ENCODE data around the gene PHACTR3.

The PHACTR3 gene

GRCh38 chr20:59751075-59751711, 146.9 kb downstream of the PHACTR3 start:
- peak; percentile 37 for DNase-seq (ENCODE audit: low read depth)

GRCh38 chr20:59752101-59752586, 147.8 kb downstream of the PHACTR3 start:
- no peak for DNase-seq (ENCODE audit: low read depth)

DNA sequence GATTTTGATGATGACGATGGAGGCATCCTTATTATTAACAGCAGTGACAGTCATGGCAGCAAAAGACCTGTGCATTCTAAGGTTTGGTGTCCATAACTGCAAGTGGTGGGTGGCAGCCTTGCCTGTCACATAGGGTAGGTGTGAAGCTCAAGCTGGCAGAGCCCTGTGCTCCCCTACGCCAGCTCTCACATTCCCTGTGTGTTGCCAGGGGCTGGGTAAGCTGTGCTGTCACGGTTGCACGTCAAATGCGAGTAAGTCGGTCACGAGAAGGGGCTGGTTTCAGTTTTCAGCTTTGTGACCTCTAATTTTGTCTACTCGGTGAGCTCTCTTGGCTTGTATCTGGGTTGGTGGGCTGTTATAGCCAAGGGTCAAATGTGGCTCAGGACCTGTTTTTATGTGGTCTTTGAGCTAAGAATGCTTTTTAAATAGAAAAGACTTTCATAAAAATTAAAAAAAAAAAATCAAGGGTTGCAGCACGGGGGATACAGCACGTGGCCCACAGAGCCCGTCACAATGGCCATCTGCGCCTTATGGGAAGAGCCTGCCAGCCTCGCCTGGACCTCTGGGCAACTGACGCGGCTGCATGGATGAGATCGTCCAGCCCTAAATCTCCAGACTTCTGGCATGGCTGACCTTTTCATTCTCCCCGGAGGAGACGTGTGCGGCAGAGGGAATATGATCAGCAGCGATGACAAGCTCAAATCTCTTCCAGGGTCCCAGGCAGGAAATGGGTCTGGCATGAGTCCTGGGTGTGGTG, 148.5 kb downstream of the PHACTR3 start:
- no peak for DNase-seq (ENCODE audit: low read depth)

- no peak for DNase-seq (ENCODE audit: low read depth)
Measured at GRCh38 chr20:59753836-59754235, 149.5 kb downstream of the PHACTR3 start.

- no peak for DNase-seq (ENCODE audit: low read depth)
Measured at GRCh38 chr20:59754551-59754950, 150.2 kb downstream of the PHACTR3 start.

DNA sequence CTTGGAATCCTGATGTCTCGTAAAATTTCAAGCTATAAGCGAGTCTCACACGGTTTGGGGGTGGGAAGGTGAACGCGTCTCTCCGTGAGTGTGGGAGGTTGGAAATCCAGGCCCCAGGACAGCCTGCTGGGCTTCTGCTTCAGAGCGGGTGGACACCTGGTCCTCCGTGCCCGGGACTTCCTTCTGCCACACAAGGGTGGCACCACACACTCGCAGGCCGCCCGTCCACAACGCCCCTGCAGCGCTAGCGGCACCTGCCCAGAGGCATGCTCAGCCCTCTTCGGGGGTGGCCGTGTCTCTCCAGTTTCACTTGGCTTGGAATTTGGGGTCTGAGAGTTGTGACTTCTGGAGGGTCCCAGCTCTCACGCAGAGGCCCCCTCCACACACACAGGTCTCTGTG, 151.9 kb downstream of the PHACTR3 start:
- DNase-seq (ENCODE audit: low read depth) = no peak

DNA sequence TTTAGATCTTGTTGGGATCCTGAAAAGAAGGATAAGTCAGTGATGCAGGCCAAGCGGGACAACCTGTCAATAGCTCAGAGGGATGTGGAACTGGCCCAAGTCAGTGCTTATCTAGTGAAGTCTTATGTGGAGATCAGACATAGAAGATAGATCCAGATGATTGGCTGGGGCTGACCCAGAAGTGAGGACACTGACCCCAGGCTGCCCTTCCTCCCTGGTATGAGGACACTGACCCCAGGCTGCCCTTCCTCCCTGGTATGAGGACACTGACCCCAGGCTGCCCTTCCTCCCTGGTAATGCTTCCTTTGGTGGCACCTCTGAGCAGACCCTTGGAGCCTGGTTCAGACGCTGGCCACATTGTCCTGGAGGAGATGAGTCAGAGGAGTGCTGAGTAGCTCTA, 159.7 kb downstream of the PHACTR3 start:
- no peak for DNase-seq (ENCODE audit: low read depth)

DNA sequence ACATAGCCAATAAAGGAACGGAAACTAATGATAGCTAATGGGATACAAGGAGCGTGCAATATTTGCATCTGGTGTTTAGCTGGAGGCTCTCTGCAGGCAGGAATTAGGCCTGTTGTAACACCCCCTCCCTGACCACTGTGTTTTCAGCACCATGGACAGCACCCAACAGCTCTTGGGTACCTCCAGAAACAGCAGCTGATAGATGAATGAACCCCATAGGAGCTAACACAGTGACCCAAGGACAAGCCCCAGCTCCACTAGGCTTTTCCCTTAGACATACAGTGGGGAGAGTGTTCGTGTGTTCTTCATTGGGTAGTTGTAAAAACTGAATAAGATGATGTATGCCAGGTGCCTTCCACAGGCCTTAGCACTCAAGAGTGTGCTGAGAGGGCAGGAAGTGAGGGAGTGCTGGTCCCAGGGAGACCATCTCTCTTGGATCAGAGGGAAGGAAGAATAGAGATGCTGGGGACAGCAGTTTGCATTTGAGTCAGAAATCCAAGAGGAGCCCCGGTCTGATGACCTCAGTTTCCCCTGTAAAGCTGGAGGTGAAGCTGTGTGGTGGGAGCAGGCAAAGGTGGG, 161.3 kb downstream of the PHACTR3 start:
- no peak for DNase-seq (ENCODE audit: low read depth)

- no peak for DNase-seq (ENCODE audit: low read depth)
Measured at GRCh38 chr20:59767656-59768055, 163.3 kb downstream of the PHACTR3 start.

DNA sequence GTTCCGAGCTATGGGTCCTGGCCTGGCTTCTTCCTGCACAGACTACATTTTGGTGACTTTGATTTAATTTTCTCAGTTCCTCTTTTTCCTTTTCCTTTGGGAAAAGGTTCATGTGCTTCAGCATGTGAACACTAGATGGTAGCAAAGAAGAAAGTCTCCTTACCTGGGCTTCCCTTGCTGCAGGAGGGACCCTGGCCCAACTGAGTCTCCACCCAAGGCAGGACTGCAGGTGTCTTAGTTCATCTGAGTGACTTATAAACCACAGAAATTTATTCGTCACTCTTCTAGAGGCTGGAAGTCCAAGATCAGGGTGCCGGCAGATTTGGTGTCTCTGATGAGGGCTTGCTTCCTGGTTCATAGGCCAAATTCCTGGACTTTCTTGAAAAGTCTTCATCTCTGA, 165.9 kb downstream of the PHACTR3 start:
- DNase-seq (ENCODE audit: low read depth) = no peak

DNA sequence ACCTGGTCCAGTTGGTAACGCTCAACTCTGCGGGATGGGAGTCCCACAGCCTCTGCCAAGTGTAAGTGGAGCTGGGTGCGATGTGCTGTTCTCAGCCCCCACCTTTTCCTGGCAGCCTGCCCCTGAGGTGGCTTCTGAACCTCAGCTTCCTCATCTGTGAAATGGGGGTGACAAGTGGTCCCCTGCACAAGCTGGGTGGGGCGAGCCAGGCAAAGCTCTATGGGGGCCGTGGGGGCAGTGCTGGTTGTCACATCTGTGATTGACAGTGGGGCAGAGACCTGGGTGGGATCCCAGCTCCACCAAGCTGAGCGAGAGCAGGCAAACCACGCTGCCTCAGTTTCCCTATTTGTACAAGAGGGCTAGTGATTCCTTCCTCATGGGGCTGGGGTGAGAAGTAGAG, 166.5 kb downstream of the PHACTR3 start:
- DNase-seq (ENCODE audit: low read depth) = no peak

DNA sequence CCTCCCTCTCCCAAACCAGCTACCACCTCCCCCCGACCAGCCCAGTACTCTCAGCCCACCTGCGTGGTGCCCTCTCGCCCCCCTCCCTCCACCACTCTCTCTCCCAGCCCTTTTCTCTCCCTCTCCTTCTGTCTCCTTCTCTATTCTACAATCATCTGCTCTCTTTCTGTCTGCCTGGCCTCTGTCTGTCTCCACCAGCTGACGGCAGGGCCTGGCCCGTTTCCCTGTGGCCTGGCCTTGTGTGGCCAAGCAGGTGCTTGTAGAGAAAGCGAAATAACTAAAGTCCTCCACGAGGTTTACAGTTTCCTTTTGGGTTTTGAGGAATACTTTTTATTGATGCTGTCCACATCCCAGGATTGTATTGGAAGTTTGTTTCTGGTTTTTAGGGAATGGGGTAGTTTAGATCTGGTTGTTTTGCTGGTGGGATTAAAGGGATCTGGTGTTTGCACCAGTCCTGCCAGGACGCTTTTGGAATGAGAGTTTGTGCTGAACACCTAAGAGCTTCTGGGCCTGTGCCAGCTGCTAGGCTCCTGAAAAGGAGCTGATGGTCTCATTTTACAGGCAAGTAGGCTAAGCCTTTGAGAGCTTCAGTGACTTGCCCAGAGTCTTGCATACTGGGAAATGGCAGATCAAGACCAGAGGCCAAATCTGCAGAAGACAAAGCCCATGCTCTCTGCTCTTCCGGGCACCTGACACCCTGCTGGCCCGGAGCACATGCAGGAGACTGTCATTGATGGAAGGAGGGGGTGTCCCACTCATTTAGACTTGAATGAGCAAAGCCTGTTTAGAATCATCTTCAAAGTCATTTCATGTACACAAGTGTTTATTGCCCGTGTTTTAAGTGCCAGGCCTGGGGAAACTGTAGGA, 167.4 kb downstream of the PHACTR3 start:
- DNase-seq (ENCODE audit: low read depth) = no peak

DNA sequence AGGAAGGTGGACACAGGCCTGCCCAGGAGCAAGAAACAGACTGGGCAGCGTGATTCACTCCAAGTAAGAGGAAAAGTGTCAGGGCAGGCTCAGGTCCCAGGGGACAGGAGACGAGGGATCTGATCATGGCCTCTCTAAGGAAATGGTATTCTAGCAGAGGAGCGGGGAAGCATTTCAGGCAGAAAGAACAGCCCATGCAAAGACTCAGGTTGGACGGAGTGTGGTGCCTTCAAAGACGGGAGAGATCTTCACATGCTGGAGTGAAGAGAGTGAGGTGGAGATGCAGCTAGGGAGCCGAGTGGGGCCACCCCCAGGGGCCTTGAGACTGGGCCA, 168.0 kb downstream of the PHACTR3 start:
- DNase-seq (ENCODE audit: low read depth) = no peak

DNA sequence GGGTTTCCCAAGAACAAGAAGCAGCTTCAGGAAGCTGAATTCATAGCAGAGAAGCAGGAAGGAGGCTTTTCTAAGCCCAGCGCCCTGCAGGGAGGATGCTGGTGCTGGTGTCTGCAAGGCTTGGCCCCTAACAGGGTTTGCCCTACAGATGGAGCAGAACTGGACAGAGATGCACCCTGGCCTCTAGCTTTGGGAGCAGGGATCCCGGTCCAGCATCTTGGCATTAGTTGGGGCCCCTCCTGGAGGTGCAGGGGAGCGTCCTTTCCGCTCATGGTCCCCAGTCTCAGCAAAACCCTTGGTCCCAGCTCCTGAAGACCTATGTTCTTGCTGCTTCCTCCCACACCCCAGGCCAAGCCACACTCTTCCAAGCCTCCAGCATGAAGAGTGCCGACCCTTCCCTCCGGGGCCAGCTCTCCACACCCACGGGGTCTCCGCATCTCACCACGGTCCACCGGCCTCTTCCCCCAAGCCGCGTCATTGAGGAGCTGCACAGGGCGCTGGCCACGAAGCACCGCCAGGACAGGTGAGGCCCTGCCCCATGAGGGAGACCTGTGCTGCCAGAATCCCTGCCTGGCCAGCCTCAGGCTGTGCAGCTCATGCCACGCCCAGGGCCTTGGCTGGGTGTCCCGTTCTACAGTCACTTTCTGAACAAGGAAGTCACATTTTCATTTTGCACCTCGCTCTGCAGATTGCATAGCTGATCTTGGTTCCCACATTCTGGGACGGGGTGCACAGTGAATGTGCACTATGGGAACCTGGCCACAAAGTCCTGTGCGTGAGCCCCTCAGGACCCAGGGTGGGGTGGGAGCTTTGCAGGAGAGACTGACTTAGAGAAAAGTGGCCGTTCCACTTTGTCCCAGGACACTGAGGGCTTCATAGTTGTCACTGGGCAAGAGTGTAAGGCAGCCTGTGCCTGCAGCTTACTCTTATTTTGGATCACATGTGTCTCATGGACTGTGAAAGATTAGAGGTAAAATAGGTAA, 168.9 kb downstream of the PHACTR3 start:
- DNase-seq (ENCODE audit: low read depth) = no peak

GRCh38 chr20:59774204-59774641, 169.9 kb downstream of the PHACTR3 start:
- no peak for DNase-seq (ENCODE audit: low read depth)

DNA sequence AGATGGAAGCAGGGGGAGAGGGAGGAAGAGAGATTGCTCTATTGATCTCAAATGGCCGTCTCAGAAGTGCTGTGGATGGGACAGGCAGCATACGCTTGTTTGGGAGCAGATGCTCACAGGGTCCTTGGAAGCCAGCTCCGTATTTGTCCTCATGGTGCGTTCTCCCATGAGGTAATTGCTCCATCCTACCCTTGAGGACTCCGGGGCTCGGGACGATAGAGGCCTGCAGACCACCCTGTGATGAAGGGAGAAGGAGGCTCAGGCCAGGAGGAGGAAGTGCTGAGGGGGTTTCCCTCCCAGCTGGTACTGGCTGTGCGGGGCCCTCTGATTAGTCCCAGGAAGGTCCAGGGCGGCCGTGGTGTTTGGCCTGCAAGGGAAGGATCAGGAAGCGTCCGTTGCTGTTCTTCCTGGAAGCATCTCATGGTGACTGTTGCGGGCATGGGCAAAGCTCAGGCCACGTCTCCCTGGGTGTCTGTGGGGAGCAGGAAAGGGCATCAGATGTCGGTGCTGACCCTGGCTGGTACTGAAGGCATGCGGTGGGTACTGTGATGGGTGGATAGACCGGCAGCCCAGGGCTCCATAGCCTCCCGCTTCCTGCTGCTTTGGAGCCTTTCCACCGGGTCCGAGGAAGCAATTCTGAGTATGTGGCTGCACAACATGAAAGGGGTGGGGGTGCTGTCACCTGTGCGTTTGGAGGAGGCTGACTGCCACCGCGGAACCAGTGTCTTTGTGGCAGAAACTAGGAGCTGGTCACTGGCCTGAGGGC, 170.8 kb downstream of the PHACTR3 start:
- no peak for DNase-seq (ENCODE audit: low read depth)

- DNase-seq (ENCODE audit: low read depth) = no peak
Measured at GRCh38 chr20:59775687-59776055, 171.3 kb downstream of the PHACTR3 start.

GRCh38 chr20:59776059-59776603, 171.8 kb downstream of the PHACTR3 start:
- DNase-seq (ENCODE audit: low read depth) = no peak

DNA sequence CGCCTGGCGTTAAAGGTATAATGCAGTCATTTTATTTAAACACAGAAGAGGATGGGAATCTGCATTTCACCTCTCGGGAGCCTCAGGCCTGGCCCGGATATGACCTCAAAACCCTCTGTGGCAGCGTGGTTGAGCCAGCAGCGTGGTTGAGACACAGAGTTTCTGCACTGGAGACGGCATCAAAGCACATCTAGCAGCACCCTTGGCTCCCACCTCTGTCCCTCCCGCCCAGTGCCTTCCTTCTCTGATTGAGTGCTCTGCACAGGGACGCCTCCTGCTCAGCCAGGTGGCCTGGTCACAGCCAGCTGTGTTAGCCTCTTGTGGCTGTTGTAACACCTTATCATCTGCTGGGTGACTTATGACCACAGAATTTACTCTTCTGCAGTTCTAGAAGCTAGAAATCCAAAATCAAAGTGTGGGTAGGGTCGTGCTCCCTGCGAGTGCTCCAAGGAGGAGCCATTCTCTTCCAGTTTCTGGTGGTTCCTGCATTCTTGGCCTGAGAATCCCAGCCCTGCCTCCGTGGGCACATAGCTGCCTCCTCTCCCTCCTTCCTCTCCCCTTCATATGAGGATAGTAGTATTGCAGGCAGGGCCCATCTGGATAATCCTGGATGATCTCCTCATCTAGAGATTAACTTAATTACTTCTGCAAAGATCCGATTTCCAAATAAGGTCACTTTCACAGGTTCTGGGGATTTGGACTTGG, 172.4 kb downstream of the PHACTR3 start:
- DNase-seq (ENCODE audit: low read depth) = no peak

DNA sequence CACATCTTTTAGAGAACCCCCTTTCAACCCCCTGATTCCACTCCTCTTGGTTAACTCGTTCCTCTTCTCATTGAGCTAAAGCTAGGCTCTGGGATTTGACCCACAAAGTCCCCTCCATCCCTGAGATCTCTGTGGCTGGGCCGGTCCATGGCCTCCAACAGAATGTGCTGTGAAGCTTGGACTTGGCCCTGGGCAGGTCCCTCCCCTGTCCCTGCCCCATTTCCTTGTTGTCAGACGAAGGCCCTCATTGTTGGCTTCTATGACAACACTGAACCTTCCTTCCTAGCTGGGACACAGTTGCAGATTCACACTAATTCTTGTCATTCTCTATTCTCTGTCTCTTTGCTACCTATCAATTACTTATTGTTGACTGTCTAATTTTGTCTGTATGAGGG, 173.0 kb downstream of the PHACTR3 start:
- no peak for DNase-seq (ENCODE audit: low read depth)

Data from iris pigment epithelial cell (primary cell).